HEK293T (cell line): Measurements from ENCODE around the gene MDK.

Experiments used
- BHLHE40 ChIP-seq: fragments of 450-650 bp; IDR thresholded peaks from 2 replicates; pipeline ENCODE4 v1.6.1; 2016; ENCODE audit warnings: mild to moderate bottlenecking, moderate library complexity, borderline replicate concordance
- FOXA1 ChIP-seq: fragments of 450-650 bp; IDR thresholded peaks from 2 replicates; pipeline ENCODE4 v1.6.1; 2016; ENCODE audit warnings: mild to moderate bottlenecking
- FOXM1 ChIP-seq: fragments of 450-650 bp; IDR thresholded peaks from 2 replicates; pipeline ENCODE4 v1.6.1; 2017; ENCODE audit warnings: mild to moderate bottlenecking, borderline replicate concordance
- L3MBTL2 ChIP-seq: fragments of 450-650 bp; conservative IDR thresholded peaks from 2 replicates; pipeline ENCODE4 v1.6.1; 2016; ENCODE audit warnings: mild to moderate bottlenecking
- NFRKB ChIP-seq: fragments of 450-650 bp; IDR thresholded peaks from 2 replicates; pipeline ENCODE4 v1.6.1; 2016; ENCODE audit warnings: mild to moderate bottlenecking, moderate library complexity
- SP1 ChIP-seq: fragments of 450-650 bp; IDR thresholded peaks from 2 replicates; pipeline ENCODE4 v1.6.1; 2017
- SUZ12 ChIP-seq: fragments of 450-650 bp; IDR thresholded peaks from 2 replicates; pipeline ENCODE4 v1.6.1; 2016; ENCODE audit warnings: mild to moderate bottlenecking
- TARDBP ChIP-seq: fragments of 450-650 bp; IDR thresholded peaks from 2 replicates; pipeline ENCODE4 v1.6.1; 2016

DNA sequence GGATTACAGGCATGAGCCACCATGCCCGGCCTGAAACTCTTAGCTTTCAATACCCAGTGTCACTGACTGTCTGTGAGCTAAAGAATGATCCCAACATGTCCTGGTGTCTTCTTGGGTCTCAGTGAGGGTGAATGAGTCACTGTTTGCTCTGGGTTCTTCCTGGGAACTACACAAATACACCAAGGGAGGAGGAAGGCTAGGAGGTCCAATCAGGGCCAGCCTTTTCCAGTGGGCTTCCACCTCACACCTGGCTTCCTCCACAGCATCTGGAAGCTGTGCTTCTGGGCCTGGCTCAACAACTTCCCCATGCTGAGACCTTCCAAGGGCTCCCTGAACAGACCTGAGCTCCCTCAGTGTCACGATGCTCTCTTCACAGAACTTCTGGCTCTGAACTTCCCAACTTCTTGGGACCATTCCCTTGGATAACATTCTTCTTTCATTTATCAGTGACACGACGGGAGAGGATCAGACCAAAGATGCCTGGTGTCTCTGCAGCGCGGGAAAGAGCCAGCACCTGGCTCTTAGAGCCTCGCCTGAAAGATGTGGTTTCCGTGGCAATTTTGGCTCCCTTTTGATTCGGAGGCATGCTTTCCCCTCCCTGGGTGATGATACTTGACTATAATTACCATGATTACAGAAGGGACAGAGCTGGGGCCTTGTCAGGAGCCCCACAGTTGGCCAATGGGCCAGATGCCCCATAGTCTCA is 32.4 kb downstream of the MDK start:
- TF ChIP-seq FOXA1 = no peak
- no peak for TF ChIP-seq TARDBP
- no peak for TF ChIP-seq BHLHE40
- no peak for TF ChIP-seq SUZ12
- TF ChIP-seq SP1 = no peak
- TF ChIP-seq FOXM1 = no peak
- TF ChIP-seq L3MBTL2 = no peak
- TF ChIP-seq NFRKB = no peak
